Right lobe of liver (tissue), 4 donors: ENCODE data around the gene SMC4.

Experiments used
- POLR2A ChIP-seq: fragments of 450-650 bp; IDR thresholded peaks from one replicate; pipeline ENCODE4 v1.6.1; 2017; ENCODE audit warnings: antibody characterized with exemption, mild to moderate bottlenecking
- TF ChIP-seq, protein P1 (sequence below), 4 donors: fragments of 200-600 bp in 3 of 4; fragments of 450-650 bp in 1 of 4; IDR thresholded peaks; one replicate each; pipeline versions ENCODE4 v1.5.1 to v1.8.0; 2016 to 2022; ENCODE audit warnings: antibody characterized with exemption in 4 of 4, mild to moderate bottlenecking in 2 of 4
- donor health status: DM: no; HTN: no; CAD: no.
- donor health status: DM: no; HTN: no; CAD: no.
- donor health status: DM: no; HTN: yes; CAD: no.

DNA sequence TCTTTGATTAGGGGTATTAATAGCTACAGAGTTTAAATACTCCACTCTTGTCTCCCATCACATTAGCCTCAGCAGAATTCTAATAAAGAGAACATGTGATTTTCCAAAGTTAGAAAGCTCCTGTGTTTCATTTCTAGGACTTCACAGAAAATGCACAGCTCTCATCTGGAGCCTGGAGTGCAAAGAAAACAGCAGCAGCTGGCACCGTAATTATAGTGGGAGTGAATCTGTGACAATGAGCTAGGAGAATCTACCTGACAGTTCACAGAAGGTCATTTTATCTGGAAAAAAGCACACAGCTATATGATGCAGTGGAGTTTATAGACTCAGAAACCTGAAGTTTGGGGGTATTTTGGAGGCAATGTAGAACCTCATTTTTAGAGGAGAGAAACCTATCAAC lies 55.5 kb downstream of the SMC4 start:
- TF ChIP-seq, protein P1, sequence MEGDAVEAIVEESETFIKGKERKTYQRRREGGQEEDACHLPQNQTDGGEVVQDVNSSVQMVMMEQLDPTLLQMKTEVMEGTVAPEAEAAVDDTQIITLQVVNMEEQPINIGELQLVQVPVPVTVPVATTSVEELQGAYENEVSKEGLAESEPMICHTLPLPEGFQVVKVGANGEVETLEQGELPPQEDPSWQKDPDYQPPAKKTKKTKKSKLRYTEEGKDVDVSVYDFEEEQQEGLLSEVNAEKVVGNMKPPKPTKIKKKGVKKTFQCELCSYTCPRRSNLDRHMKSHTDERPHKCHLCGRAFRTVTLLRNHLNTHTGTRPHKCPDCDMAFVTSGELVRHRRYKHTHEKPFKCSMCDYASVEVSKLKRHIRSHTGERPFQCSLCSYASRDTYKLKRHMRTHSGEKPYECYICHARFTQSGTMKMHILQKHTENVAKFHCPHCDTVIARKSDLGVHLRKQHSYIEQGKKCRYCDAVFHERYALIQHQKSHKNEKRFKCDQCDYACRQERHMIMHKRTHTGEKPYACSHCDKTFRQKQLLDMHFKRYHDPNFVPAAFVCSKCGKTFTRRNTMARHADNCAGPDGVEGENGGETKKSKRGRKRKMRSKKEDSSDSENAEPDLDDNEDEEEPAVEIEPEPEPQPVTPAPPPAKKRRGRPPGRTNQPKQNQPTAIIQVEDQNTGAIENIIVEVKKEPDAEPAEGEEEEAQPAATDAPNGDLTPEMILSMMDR (IDR thresholded peaks at IDR 0.05), result no peak
- TF ChIP-seq POLR2A, result no peak
